NOMO-1 treated with dmso at 0.1 percent for 144 hours (cell line): Measurements from ENCODE around the gene LHPP.

Experiments
- DNase-seq: peaks from one replicate; lab custom pipeline; 2025; ENCODE audit not compliant: unreplicated experiment; lab: John Stamatoyannopoulos, UW

LHPP gene

DNA sequence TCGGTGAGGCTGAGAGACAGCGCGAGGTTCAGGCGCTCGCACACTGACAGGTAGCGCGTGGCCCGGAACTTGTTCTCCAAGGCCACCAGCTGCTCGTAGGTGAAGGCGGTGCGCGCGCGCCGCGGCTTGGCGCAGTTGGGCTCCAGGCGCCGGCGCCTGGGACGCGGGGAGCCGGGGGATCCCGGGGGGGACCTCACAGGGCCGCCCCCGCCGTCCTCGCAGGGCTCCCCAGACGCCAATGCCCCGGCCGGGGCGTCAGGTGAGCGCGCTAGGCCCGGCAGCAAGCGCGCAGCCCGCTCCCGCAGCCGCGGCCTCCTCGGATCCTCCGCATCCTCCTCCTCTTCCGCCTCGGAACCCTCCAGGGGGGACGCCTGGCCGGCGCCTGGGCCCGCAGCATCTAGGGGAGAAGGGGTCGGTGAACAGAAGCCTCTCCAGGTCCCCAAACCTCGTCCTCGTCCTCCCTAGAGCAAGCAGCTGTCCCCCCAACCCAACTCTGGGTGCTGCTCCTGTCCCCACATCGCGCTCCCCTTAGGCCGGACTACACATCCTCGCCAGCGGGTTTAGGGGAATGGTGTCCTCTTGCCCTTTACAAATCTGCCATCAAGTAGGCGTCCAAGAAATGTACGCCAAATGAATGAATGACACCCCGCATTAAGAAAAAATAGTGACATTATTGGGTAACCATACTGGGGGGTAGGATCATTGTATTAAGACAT lies 13.7 kb upstream of the LHPP start:
- DNase-seq, result no peak

DNA sequence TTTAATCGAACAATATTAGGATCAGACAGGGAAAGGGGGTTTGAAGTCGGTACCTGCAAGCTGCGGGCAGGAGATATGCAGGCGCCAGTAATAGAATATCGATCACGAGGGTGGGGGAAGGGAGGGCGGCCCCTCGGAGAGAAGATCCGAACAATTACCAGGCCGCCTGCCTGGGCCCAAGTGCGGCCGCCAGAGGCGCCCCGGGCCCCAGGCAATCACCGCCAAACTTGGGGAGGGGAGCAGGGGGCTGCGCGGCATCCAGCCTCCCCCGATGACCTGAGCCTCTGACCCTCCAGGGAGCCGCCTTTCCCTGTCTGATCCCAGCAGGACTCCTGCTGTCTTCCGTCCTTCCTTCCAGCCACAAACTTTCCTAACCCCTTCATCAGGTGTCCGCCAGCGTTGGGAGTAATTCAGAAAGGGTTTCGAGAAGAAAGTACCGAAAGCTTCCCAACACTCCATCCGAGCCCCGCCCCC lies 12.9 kb upstream of the LHPP start:
- DNase-seq, result no peak

DNA sequence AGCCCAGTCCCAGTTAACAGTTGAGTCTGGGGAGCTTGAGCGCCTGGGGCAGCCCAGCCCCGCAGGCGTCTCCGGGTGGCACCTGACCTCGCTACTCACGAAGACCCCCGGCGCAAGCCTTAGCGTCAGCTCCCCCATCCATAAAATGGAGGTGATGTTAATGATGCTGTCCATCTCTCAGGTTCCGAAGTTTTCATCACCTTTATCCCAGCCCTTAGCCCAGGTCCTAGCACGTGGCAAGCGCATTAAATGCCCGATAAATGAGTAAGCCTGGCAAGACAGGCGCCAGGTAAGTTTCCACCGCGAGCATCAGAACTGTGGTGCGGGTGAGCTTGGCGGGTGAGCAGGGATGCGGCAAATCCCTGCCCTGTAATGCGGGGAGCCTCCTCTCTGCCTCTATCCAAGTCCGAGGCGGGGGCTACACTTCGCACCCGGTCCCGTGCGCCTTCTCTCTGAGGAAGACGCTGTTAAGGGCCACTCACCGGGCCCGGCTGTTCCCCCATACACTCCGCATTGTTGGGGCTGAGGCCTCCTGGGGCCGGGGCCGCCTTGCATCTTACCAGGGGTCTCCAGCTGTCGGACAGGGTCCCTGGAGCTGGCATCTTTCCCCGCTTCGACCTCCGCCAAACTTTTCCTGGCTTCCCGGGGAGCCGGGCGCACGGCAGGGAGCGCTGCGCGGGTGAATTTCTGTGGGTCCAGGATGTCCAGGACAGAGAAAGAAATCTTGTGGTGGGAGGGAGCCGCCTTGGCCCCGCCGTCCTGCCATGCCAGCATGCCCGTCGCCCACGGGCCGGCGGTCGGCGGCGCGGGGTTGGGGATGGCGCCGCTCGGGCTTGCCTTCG lies 12.2 kb upstream of the LHPP start:
- DNase-seq, result no peak

DNA sequence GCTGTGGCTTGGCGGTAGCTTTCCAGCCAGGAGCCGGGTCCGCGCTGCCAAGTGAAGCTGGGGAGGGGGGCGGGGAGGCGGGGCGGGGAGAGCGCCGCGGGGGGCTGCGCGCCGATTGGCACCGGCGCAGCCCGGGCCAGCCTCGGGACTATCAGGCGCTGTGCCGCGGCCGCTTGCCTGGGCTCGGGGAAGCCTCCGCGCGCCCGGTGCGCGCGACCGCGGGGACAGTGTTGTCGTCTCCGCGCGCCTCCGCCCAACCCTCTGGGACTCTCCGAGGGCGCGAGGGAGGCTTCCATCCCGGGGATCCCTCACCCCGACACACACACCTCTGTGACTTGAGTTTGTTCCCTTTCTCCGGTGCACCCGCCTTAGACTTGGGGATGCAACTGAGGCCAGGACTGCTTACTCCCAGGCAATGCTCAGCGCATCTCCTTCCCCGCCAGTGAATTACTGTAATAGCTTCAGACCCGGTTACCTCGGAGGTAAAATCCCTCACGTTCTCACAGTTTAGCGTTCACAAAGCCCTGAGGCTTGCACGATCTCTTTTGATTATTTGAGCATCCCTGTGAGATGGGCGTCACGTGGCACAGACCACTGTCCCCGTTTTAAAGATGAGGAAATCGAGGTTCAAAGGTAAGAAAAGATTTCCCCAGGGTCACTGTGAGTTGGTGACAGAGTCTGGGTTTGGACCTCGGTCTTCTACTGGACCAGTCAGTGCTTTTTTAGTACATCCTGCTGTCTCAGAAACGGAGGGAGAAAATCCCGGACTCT lies 11.4 kb upstream of the LHPP start, which contains the start of gene NKX1-2:
Gene NKX1-2, minus strand, starts transcription at position 24 of the 771 bp plus-strand sequence. CDS start 92 bp downstream, outside the sequence.
- DNase-seq, result no peak

DNA sequence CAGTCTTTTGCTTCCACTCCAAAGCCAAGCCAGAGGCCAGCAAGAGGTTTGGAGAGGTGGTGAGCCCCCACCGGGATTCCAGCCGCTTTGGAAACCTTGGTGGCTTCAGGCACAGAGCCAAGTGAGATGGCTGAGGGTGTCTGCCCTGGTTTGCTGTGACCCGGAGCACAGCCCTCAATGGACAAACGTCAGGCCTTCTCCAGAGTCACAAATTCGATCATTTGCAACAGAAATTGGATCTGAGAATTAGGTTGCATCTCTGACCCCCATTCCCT lies 10.9 kb upstream of the LHPP start:
- no peak for DNase-seq

DNA sequence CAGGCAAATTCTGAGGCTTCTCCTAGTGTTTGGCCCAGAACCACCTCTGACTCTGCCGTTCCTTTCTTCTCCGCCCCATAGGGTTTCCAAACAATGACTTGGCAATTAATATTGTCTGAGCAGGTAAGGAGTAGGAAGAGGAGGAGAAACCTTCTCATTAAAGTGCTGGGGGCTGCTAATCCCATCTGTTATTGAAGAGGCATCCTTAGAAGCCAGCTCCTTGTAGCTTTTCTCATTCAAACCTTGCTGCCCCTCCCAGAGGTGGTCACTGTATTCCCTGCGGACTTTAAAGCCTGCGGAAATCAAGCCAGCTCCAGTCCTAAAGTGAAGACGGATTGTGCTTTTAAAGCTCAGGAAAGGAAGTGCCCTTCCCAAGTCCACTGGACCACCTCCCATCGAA lies 10.3 kb upstream of the LHPP start:
- no peak for DNase-seq

DNA sequence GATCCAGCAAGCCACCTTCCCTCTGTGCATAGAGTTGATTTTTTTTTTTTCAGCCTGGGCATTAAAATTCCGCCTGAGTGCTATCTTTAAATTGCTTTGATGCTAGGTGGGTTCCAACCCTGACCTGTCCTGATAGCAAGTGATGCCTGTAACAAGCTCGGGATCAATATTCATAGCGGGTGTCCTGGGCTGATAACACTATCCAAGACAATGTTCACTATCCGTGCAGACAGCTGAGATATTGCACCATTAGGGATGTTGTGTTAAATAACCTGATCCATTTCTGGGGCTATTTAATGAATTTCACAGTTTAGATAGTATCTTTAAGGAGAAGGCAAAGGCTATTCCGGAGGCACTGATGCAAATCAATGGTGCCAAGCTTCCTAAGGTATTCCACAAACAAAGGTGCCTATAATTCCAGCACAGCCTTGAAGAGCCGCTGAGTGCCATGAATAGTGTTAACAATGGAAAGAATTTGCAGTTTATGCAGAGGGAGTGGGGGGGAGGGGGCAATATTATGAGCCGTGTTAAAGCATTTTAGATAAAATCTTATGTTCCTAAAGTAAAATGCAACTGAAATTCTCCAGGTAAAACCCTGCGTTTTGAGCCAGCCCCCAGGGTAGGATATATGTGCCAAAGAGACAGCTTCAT lies 7.5 kb upstream of the LHPP start:
- DNase-seq, result no peak

DNA sequence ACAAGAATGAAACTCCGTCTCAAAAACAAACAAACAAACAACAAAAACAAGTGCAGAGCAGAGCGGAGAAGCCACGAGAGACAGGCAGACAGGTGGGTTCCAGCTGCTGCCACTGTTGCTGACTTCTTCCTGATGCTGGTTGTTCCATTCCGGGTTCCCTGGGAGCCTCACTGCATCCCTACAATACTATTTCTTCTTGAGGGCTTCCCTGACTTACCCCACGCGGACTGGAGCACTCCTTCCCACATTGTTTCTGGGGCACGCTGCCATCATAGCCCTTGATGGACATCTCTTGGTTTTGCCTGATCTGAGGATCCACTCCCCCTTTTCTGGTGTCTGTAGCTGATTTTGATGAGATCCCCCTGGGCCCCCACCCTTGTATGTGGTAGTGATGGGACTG lies 6.2 kb upstream of the LHPP start:
- DNase-seq, result no peak

DNA sequence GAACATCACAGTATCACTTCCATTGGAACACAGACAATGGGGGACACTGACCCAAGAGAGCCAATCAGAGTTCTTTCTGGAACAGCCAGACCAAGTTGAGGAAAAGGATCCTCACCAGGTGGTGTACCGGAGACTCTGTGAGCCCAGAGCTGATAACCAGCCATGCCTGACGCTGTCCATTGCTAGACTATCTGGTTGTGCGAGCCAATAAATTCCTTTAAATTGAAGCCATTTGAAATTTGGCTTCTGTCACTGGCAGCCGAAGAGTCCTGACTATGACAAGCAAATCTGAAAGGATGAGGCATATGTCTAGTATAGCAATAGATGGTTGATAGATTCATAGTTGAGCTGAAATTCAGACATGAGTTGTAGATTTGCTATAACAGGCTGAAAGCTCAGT lies 3.1 kb upstream of the LHPP start:
- DNase-seq, result no peak

DNA sequence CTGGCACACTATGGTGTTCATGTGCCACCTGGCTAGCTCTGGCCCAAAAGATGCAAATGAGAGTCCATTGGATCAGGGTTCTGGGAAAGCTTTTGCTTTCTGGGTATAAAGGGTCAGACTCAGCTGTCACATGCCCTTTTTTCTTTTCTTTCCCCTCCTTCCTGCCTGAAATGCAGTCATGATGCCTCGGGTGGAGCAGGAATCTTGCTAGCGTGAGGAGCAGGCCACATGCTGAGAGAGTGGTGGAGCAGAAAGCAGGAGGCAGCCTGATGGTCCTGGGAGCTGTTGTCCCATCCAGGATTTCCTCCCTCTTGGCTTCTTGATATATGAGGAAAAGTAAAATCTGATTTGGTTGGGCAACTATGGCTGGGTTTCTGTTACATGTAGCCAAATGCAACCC lies 2.7 kb upstream of the LHPP start:
- DNase-seq, result no peak

DNA sequence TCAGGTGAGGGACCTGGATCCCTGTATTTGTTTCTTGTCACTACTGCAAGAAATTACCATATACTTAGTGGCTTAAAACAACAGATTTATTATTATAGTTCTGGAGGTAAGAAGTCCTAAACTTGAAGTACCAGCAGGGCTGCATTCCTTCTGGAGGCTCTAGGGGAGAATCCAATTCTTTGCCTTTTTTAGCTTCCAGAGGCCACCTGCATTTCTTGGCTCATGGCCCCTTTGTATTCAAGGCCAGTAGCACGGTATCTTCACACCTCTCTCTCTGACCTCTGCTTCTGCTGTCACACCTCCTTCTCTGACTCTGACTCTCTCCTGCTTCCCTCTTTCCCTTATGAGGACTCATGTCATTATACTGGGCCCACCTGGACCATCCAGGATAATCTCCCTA lies 2.2 kb upstream of the LHPP start:
- DNase-seq, result no peak

DNA sequence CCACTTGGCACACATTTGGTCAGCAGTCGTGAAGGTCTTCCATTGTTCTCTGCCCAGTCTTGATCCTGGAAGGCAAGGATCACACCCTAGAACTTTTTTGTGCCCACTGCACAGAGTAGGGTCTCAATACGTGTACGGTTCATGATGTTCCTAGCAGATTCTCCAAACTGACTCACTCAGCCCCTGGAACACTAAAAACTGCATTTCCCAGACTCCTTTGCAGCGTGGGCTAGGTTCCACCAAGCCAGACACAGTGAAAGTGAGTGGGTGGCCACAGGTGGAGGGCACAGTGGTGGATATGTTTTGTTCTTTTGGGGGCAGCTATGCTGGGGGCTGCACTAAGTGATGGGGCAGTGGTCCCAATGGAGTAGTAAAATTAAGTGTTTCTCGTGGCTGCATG lies 1.5 kb upstream of the LHPP start:
- no peak for DNase-seq

DNA sequence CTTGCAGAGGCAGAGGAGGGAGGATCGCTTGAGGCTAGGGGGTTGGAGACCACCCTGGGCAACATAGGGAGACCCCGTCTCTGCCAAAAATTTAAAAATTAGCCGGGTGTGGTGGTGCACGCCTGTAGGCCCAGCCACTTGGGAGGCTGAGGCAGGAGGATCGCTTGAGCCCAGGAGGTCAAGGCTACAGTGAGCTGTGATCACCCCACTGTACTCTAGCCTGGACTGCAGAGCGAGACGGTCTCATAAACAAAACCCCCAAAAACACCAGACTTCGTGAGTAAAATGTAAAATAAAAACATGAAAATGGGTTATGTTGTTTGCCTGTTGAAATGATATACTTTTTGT lies 699 bp downstream of the LHPP start:
- DNase-seq, result no peak

DNA sequence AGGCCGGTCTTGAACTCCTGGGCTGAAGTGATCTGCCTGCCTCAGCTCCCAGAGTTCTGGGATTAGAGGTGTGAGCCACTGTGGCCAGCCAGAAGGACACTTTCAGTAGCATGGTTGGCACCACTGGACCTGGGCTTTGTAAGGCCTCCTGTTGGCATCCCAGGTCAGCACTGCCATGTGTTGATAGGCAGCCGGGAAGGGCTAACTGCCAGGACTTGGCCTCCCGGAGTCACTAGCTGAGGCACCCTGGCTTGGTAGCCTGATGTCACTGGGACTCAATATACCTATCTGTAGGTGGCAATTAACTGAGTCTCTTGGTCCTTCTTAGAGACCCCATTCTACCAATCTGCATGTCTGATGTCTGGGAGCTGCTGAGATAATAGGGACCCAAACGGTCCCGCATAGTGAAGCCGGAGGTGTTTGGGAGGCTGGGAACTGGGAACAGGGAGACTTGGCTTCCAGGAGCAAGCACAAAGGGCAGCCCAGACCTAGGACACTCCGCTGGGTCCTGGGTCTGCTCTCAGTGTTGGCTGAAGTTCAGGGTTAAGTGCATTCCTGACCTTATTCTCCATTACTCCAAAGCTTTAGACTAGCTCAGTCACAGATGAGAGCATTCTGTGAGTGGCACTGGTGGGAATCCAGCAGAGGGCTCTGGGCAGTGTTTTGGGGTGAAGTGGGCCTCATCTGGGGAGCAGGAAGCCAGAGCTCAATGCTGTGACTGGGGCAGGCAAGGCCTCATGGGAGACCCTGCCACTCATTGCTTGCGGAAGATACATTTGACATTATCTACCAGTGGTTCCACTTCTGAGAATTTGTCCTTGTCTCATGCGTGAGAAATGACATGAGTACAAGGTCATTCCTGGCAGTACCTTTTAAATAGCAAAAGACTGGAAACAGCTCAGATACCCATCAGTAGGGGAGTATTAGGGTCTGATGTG lies 2.7 kb downstream of the LHPP start:
- no peak for DNase-seq

DNA sequence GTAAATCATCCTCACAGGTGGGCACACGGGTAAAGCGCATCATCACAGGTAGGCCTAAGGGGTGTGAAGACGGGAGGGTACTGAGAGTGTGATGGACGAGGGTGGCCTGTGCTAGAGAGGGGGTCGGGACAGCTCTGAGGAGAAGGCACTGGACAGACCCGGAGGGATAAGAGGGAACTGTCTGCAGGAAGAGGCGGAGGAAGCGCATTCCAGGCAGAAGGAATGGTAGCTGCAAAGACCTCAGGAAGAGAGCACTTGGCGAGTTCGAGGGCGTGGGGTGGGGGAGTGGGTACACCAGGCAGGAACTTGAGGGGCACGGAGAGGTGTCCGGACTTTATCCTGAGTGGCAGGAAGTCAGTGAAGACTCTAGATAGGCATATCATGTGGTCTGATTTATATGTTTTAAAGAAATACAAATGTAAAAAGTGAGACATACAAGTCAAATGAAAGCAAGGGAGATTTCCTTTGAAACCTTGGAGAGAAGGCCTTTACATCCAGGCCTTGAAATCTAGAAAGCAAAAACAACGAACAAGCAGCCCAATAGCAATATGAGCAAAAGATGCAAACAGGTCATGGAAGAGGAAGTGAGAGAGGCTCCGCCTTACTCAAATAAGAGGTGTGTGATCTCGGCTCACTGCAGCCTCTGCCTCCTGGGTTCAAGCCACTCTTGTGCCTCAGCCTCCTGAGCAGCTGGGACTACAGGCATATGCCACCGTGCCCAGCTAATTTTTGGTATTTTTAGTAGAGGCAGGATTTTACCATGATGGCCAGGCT lies 3.6 kb downstream of the LHPP start:
- peak; percentile 10 for DNase-seq

DNA sequence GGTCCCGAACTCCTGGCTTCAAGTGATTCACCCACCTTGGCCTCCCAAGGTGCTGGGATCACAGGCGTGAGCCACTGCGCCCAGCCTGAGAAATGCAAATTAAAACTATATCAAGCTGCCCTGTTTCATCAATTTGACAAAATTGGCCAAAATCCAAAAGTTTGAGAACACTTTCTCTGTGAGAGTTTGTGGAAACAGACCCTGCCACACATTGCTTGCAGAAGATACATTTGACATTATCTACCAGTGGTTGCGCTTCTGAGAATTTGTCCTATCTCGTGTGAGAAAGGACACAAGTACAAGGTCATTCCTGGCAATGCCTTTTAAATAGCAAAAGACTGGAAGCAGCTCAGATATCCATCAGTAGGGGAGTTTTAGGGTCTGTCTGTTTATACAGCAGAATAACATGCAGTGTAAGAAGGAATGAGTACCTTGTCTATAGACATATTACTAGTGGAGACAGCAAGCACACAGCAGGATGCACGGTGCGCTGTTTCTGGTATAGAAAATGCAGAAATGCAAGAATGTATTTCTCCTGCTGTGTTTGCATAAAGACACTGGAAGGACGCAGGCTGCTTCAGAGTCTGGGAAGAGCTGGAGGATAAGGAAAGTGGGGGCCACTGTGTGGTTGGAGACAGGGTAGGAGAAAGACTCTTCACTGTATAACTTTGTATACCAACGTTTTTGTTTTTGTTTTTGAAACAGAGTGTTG lies 4.3 kb downstream of the LHPP start:
- DNase-seq, result no peak

DNA sequence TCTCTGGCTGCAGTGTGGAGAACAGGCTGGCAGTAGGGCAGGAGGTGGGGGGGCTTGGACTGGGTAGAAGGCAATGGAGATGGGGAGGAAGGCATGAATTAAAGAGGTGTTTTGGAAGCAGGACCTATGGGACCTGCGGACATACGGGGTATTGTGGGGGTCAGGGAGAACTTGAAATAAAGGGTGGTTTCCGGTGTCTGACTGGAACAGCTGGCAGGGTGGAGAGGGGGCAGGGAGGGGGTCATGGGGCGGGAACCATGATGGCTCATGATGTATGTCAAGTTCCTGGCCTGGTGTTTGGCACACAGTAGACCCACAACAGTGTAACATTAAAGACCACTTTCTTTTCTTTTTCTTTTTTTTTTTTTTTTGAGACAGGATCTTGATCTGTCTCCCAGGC lies 5.5 kb downstream of the LHPP start:
- no peak for DNase-seq

DNA sequence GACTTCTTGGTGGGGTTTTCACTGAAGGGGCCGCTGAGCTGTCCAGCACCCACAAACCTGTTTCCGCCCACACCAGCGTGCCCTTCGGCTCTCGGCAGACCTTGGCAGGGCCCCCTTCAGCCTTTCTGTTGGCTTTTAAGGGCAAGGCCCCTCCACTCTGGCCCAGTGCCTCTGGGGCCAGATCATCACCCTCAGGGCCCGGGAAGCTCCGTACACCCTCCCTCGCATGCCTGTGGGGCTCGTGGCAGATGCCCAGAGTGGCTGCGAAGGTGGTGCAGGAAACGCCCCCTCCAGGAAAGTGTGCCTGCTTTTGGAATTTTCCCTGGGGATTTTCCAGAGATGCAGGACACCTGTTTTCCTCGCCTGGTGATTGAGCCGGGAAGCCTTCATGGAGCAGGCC lies 7.0 kb downstream of the LHPP start:
- DNase-seq, result no peak

DNA sequence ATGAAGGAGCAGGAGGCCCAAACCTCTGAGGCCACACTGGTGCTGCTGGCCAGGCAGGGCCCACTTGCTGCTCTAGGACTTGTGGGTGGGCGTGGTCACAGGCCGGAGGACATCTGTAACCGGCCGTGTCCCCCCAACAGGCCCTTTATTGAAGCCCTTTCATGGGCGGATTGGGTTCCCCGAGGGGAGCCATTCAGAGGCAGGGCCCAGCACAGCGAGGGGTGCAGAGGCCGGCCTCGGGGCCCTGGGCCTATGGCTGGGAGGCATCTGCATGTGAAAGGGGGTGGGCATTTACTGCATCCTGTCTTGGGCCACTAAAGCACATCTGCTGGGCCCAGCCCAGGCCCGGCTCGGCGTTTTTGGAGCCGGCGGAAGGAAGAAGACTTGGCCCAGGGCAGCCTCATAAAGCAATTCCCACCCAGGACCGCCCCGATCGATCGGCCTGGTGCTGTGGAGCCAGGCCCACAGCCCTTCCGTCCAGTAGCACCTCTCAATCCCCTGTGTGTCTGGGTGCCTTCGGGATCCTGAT lies 8.4 kb downstream of the LHPP start:
- DNase-seq, result no peak
